Stimulated activated naive B cell treated with anti-CD40 and anti-IgM and Interleukin-4, amounts not matched to agents 10 μg/mL and 1 μg/mL and 100 μg/mL, for 72 hours (primary cell): ENCODE results near the gene ASCC3.

Source experiments
- ATAC-seq, 2 donors: fragments of 150-1000 bp; cut with Tn5 transposase; replicated peaks; 2 replicates each; pipeline ENCODE4 v1.10.0; 2021; ENCODE audit warnings: moderate library complexity in 1 of 2
- DNase-seq: peaks from one replicate; pipeline ENCODE4 v3.0.0; 2021
- H3K27ac Mint-ChIP-seq: one replicate; pipeline ENCODE4 v1.8.0; 2022; ENCODE audit warnings: mild to moderate bottlenecking, mixed read lengths
- H3K27me3 Mint-ChIP-seq, 2 donors: one replicate each; pipeline ENCODE4 v1.8.0; 2022; ENCODE audit warnings: mixed read lengths in 2 of 2
- H3K36me3 Mint-ChIP-seq, 2 donors: one replicate each; pipeline ENCODE4 v1.8.0; 2022; ENCODE audit warnings: mixed read lengths in 2 of 2, mild to moderate bottlenecking in 1 of 2
- H3K4me1 Mint-ChIP-seq, 2 donors: one replicate each; pipeline ENCODE4 v1.8.0; 2022; ENCODE audit warnings: mixed read lengths in 2 of 2, mild to moderate bottlenecking in 1 of 2
- H3K4me3 Mint-ChIP-seq, 2 donors: one replicate each; pipeline ENCODE4 v1.8.0; 2022; ENCODE audit warnings: mild to moderate bottlenecking in 2 of 2, mixed read lengths in 2 of 2, moderate library complexity in 1 of 2
- H3K9me3 Mint-ChIP-seq, 2 donors: one replicate each; pipeline ENCODE4 v1.8.0; 2022; ENCODE audit warnings: mixed read lengths in 2 of 2, mild to moderate bottlenecking in 1 of 2

Gene ASCC3

DNA sequence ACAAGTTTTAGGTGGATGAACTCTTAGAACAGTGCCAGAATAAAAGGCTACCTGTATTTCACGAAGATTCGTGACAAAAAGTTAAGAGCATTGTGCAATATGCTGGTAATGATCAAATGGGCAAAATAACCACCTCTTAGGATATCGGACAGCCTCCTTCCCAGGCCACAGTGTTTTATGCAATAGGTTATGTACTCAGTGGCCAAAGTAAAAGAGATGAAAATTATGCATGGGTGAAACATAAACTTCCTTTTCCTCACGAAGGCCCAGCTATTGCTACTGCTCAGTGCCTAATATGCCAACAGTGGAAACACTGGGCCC is 262.8 kb downstream of the ASCC3 start:
- ATAC-seq (no peak), DNase-seq (no peak)
- no peak overlapping the region for H3K4me3 Mint-ChIP-seq
- peaks cover 0 to 5% of the 10 kb centered on the region in 2 donors for H3K4me1 Mint-ChIP-seq
- no peak overlapping the region for H3K27ac Mint-ChIP-seq
- peaks cover 44 to 49% of the 10 kb centered on the region in 2 donors for H3K36me3 Mint-ChIP-seq
- H3K9me3 Mint-ChIP-seq, result peaks cover 3 to 6% of the 10 kb centered on the region in 2 donors
- H3K27me3 Mint-ChIP-seq, result no peaks in the 10 kb centered on the region

DNA sequence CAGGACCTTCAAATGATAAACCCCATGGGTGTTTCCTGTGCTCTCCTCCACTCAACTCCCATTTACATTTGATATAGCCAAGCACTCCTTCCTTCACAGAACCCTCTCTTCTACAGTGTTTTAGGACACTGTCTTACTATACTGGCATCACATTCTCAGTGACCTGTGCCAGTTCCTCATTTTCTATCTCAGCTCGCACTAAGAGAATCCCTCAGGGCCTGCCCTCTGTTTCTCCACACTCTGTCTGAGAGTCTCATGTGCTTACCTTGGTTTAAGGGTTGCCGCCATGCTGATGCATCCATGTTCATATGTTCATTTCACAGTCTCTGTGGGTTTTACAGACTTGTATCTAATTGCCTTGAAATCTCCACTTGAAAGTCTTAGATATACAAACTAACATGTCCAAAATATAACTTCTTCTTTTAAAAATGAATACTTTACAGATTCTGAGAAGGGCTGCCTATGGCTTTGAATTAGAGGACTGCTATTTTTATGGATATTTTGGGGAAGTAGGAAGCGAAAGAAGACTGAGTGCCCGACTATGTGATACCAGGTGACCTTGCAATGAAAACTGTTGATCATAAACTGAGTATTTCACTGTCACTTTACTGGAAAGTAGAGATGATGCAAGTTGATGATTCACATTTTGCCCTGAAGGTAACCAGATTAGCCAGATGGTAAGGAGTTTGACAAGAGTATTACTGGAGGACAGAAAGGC is 263.3 kb downstream of the ASCC3 start:
- Mint-ChIP-seq H3K27ac (no peak overlapping the region), H3K36me3 (peaks cover 44 to 47% of the 10 kb centered on the region in 2 donors), H3K4me3 (no peak overlapping the region), H3K4me1 (peaks cover 0 to 5% of the 10 kb centered on the region in 2 donors), H3K9me3 (peaks cover 3 to 6% of the 10 kb centered on the region in 2 donors), H3K27me3 (no peaks in the 10 kb centered on the region)
- ATAC-seq (peak; percentile 63 to 71), DNase-seq (no peak)

DNA sequence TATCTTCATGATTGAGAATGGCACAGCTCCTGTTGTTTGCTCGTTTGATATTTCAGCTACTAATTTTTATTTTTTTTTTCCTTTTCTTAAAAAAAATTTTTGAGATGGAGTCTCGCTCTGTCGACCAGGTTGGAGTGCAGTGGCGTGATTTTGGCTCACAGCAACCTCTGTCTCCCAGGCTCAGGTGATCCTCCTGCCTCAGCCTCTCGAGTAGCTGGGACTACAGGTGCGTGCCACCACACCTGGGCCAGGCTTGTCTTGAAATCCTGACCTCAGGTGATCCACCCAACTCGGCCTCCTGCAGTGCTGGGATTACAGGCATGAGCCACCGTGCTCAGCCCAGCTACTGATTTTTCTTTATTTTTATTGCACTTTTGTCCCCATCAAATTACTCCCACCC is 266.2 kb downstream of the ASCC3 start:
- no peaks in the 10 kb centered on the region for H3K27me3 Mint-ChIP-seq
- H3K27ac Mint-ChIP-seq, result no peak overlapping the region
- no peak for DNase-seq
- H3K4me1 Mint-ChIP-seq, result peaks cover 0 to 5% of the 10 kb centered on the region in 2 donors
- no peak for ATAC-seq
- H3K4me3 Mint-ChIP-seq, result no peak overlapping the region
- H3K36me3 Mint-ChIP-seq, result peaks cover 28 to 30% of the 10 kb centered on the region in 2 donors
- no peaks in the 10 kb centered on the region for H3K9me3 Mint-ChIP-seq

DNA sequence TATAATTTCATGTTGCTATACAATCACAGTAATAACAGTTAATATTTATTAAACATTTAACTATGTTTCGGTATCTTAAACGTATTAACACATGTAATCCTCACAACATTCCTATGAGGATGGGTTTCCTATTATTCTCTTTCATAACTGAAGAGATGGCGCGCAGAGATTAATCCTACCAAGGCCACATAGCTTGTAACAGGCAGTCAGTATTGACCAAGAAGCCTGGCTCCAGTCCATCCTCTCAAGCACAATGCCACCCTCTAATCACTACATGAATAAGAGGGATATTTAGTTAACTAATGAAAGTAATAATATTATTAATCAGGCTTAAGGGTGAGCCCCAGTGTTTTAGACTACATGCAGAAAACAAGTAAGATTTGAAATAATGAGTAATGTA is 266.7 kb downstream of the ASCC3 start:
- DNase-seq, result no peak
- no peaks in the 10 kb centered on the region for H3K27me3 Mint-ChIP-seq
- no peaks in the 10 kb centered on the region for H3K9me3 Mint-ChIP-seq
- ATAC-seq, result no peak
- no peak overlapping the region for H3K4me3 Mint-ChIP-seq
- H3K36me3 Mint-ChIP-seq, result peaks cover 26 to 30% of the 10 kb centered on the region in 2 donors
- no peak overlapping the region for H3K27ac Mint-ChIP-seq
- peaks cover 0 to 5% of the 10 kb centered on the region in 2 donors for H3K4me1 Mint-ChIP-seq

- Mint-ChIP-seq H3K9me3 (no peaks in the 10 kb centered on the region), H3K36me3 (peaks cover 26 to 30% of the 10 kb centered on the region in 2 donors), H3K27me3 (no peaks in the 10 kb centered on the region), H3K4me3 (no peak overlapping the region), H3K4me1 (peaks cover 0 to 5% of the 10 kb centered on the region in 2 donors), H3K27ac (no peak overlapping the region)
- ATAC-seq (no peak), DNase-seq (no peak)
Measured at GRCh38 chr6:100613656-100614055, 267.5 kb downstream of the ASCC3 start.

- ATAC-seq (no peak), DNase-seq (no peak)
- H3K27me3 Mint-ChIP-seq, result no peaks in the 10 kb centered on the region
- no peaks in the 10 kb centered on the region for H3K4me1 Mint-ChIP-seq
- H3K9me3 Mint-ChIP-seq, result no peaks in the 10 kb centered on the region
- no peak overlapping the region for H3K4me3 Mint-ChIP-seq
- peaks cover 17 to 20% of the 10 kb centered on the region in 2 donors for H3K36me3 Mint-ChIP-seq
- no peak overlapping the region for H3K27ac Mint-ChIP-seq
Measured at GRCh38 chr6:100612094-100612493, 269.0 kb downstream of the ASCC3 start.

DNA sequence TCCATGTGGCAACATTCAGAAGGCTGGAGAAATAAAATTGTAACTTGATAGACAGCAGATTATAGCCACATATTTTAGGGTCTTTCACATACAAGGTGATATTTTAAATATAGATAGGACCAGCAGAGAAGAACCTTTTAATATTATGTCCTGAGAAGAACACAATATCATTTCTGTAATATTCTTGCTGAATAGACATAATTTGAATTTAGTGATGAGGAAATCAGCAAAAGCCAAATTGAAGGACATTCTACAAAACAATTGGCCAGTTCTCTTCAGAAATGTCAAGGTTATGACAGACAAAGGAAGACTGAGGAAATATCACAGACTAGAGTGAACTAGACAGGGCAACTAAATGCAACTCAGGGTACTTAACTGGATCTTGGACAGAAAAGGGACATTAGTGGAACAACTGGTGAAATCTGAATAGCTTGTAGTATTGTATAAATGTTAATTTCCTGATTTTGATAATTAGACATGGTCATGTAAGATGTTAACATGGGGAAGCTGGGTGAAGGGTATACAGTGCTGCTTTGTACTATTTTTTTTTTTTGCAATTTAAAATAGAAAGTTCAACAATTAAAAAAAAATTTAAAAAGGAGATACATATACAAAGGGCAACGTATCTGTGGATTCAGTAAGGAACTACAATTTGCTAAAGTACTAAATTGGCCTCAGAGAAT is 281.9 kb downstream of the ASCC3 start:
- H3K36me3 Mint-ChIP-seq, result peaks cover 37 to 52% of the 10 kb centered on the region in 2 donors
- no peaks in the 10 kb centered on the region for H3K4me1 Mint-ChIP-seq
- DNase-seq (no peak), ATAC-seq (no peak)
- H3K9me3 Mint-ChIP-seq, result no peaks in the 10 kb centered on the region
- H3K27ac Mint-ChIP-seq, result no peak overlapping the region
- H3K4me3 Mint-ChIP-seq, result no peak overlapping the region
- no peaks in the 10 kb centered on the region for H3K27me3 Mint-ChIP-seq

DNA sequence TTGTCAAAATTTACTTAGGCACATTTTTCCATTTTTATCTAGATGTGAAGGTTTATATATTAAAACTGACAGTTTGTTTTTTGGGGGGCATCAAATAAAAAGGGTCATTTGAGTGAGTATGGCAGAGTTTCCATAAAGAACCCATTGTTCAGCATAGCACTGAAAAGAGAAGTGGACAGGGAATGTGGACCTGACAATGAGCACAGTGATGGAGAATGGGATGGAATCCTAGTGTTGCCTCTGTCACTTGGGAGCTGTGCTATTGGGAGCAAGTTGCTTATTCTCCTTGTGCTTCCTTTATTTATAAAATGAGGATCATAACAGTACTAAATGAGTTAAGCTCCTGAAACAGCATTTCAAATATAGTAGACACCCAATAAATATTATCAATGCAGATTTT is 285.7 kb downstream of the ASCC3 start:
- no peaks in the 10 kb centered on the region for H3K4me1 Mint-ChIP-seq

DNA sequence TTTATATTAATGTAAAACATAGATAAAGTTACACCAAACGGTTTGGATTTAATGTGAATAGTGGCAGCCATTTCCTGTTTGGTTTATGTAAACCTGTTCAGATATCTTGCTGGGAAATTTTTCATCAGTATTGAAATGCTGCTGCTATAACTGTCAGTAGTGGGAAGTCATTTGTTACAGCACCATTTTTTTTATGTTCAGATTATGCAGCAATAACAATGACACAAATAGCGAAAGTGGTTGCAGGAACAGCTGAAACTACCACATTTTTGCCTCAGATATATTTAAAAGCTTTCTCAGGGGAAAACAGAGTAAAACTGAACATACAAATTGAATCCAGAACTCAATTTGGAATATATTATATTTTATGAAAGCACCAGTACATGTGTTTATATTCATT is 287.6 kb downstream of the ASCC3 start:
- no peak for ATAC-seq
- no peaks in the 10 kb centered on the region for H3K9me3 Mint-ChIP-seq
- peaks cover 28 to 34% of the 10 kb centered on the region in 2 donors for H3K36me3 Mint-ChIP-seq
- no peaks in the 10 kb centered on the region for H3K27me3 Mint-ChIP-seq
- H3K27ac Mint-ChIP-seq, result no peak overlapping the region
- H3K4me3 Mint-ChIP-seq, result no peak overlapping the region
- no peak for DNase-seq
- H3K4me1 Mint-ChIP-seq, result no peaks in the 10 kb centered on the region

More for the DNA sequence above, 285.7 kb downstream of the ASCC3 start:
- Mint-ChIP-seq H3K36me3 (peaks cover 27 to 36% of the 10 kb centered on the region in 2 donors), H3K27ac (no peak overlapping the region), H3K4me3 (no peak overlapping the region), H3K27me3 (no peaks in the 10 kb centered on the region), H3K9me3 (no peaks in the 10 kb centered on the region)
- DNase-seq (no peak), ATAC-seq (no peak)

DNA sequence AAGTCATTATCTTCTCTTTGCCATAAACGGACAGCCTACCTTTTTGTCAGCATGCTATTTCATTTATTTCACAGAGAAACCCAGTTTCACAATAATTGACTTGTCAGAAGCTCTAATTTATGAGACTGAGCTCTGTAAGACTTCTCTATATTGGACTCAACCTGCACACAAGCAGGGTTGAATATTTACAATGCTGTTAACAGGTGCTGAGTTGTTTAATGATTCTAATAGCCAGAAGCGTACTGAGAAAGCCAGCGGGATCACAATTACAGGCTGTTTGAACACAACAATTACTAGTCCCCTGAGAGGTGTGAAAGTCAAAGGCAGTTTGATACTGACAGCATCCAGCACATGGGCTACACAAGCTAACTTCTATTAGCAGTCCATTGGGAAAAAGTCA is 288.2 kb downstream of the ASCC3 start:
- H3K27ac Mint-ChIP-seq, result no peak overlapping the region
- H3K4me1 Mint-ChIP-seq, result no peaks in the 10 kb centered on the region
- peaks cover 27 to 34% of the 10 kb centered on the region in 2 donors for H3K36me3 Mint-ChIP-seq
- H3K4me3 Mint-ChIP-seq, result no peak overlapping the region
- H3K9me3 Mint-ChIP-seq, result no peaks in the 10 kb centered on the region
- DNase-seq, result no peak
- H3K27me3 Mint-ChIP-seq, result no peaks in the 10 kb centered on the region
- no peak for ATAC-seq

DNA sequence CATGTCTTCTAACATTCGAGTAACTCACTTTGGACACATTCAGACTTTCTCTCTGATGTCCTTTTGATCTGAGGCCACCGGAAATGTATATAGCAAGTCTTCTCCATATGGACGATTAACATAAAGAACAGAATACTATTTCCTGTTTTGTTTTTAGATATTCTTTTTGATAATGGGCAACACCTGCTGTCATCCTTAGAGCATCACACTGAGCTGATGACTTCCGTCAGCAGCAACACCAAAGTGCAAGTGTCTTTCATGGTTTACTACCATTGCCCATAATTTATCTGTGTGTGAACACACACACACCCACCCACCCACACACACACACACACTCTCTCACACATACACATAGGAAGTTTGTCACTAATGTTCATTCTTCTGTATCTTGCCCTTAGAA is 303.7 kb downstream of the ASCC3 start:
- H3K9me3 Mint-ChIP-seq, result peaks cover 3 to 7% of the 10 kb centered on the region in 2 donors
- DNase-seq (no peak), ATAC-seq (no peak)
- H3K36me3 Mint-ChIP-seq, result peaks cover 13 to 21% of the 10 kb centered on the region in 2 donors
- H3K4me1 Mint-ChIP-seq, result no peaks in the 10 kb centered on the region
- H3K4me3 Mint-ChIP-seq, result no peak overlapping the region
- no peak overlapping the region for H3K27ac Mint-ChIP-seq
- H3K27me3 Mint-ChIP-seq, result no peaks in the 10 kb centered on the region

- H3K9me3 Mint-ChIP-seq, result peaks cover 3 to 7% of the 10 kb centered on the region in 2 donors
- no peaks in the 10 kb centered on the region for H3K4me1 Mint-ChIP-seq
- ATAC-seq, result no peak
- H3K27ac Mint-ChIP-seq, result no peak overlapping the region
- H3K27me3 Mint-ChIP-seq, result no peaks in the 10 kb centered on the region
- DNase-seq, result no peak
- no peak overlapping the region for H3K4me3 Mint-ChIP-seq
- H3K36me3 Mint-ChIP-seq, result peaks cover 20 to 35% of the 10 kb centered on the region in 2 donors
Measured at GRCh38 chr6:100575921-100576320, 305.2 kb downstream of the ASCC3 start.

GRCh38 chr6:100574836-100575235 is 306.3 kb downstream of the ASCC3 start:
- ATAC-seq (no peak), DNase-seq (no peak)
- Mint-ChIP-seq H3K36me3 (peaks cover 28 to 45% of the 10 kb centered on the region in 2 donors), H3K4me3 (no peak overlapping the region), H3K4me1 (no peaks in the 10 kb centered on the region), H3K27me3 (no peaks in the 10 kb centered on the region), H3K27ac (no peak overlapping the region), H3K9me3 (peaks cover 8 to 12% of the 10 kb centered on the region in 2 donors)

- peaks cover 5% of the 10 kb centered on the region in 2 donors for H3K9me3 Mint-ChIP-seq
- DNase-seq, result no peak
- no peak overlapping the region for H3K4me3 Mint-ChIP-seq
- H3K36me3 Mint-ChIP-seq, result peaks cover 28 to 40% of the 10 kb centered on the region in 2 donors
- H3K27ac Mint-ChIP-seq, result no peak overlapping the region
- ATAC-seq, result no peak
- no peaks in the 10 kb centered on the region for H3K4me1 Mint-ChIP-seq
- no peaks in the 10 kb centered on the region for H3K27me3 Mint-ChIP-seq
Measured at GRCh38 chr6:100573166-100573565, 308.0 kb downstream of the ASCC3 start.

GRCh38 chr6:100568255-100568654 is 312.9 kb downstream of the ASCC3 start:
- Mint-ChIP-seq H3K36me3 (peaks cover 37 to 50% of the 10 kb centered on the region in 2 donors), H3K27ac (no peak overlapping the region), H3K9me3 (peaks cover 5% of the 10 kb centered on the region in 2 donors), H3K4me3 (no peak overlapping the region), H3K4me1 (no peaks in the 10 kb centered on the region), H3K27me3 (no peaks in the 10 kb centered on the region)
- ATAC-seq, result no peak
- no peak for DNase-seq
